SJCRH30 (cell line): ENCODE measurements around the gene PSMC3. TPM values are rescaled to one million over a fixed set of nuclear protein-coding genes. Genes with fewer than 3 reads are reported as not detected.

Source experiments
- DNase-seq, 2 experiments: peaks; one replicate each; pipeline ENCODE4 v3.0.0-alpha.2; 2015 to 2020
- H3K27ac ChIP-seq: fragments of 250-450 bp; sonication (Bioruptor Pico); 2 replicates; pipeline ENCODE4 v1.5.1; 2020; ENCODE audit warnings: mild to moderate bottlenecking, moderate library complexity
- H3K27me3 ChIP-seq: fragments of 250-450 bp; sonication (Bioruptor Pico); 2 replicates; pipeline ENCODE4 v1.5.1; 2020; ENCODE audit warnings: mild to moderate bottlenecking, moderate library complexity
- H3K36me3 ChIP-seq: fragments of 250-450 bp; sonication (Bioruptor Pico); 2 replicates; pipeline ENCODE4 v1.5.1; 2020; ENCODE audit warnings: mild to moderate bottlenecking, moderate library complexity
- H3K4me1 ChIP-seq: fragments of 250-450 bp; sonication (Bioruptor Pico); 2 replicates; pipeline ENCODE4 v1.5.1; 2020; ENCODE audit warnings: mild to moderate bottlenecking, moderate library complexity
- H3K4me3 ChIP-seq: fragments of 250-450 bp; sonication (Bioruptor Pico); 2 replicates; pipeline ENCODE4 v1.5.1; 2020; ENCODE audit warnings: mild to moderate bottlenecking, moderate library complexity
- H3K9me3 ChIP-seq: fragments of 250-450 bp; sonication (Bioruptor Pico); replicated peaks from 2 replicates; pipeline ENCODE4 v1.5.1; 2020; ENCODE audit warnings: mild to moderate bottlenecking, moderate library complexity
- total RNA-seq: library from RNA; depleted of rRNA; stranded (reverse); fragments of >200 nt; shearing (Covaris generic); gene quantifications from 2 replicates; pipeline ENCODE4 v1.2.3, GENCODE V29; 2014

Gene PSMC3
- total RNA-seq, 1 experiment from 2014 or later, result 258 TPM

DNA sequence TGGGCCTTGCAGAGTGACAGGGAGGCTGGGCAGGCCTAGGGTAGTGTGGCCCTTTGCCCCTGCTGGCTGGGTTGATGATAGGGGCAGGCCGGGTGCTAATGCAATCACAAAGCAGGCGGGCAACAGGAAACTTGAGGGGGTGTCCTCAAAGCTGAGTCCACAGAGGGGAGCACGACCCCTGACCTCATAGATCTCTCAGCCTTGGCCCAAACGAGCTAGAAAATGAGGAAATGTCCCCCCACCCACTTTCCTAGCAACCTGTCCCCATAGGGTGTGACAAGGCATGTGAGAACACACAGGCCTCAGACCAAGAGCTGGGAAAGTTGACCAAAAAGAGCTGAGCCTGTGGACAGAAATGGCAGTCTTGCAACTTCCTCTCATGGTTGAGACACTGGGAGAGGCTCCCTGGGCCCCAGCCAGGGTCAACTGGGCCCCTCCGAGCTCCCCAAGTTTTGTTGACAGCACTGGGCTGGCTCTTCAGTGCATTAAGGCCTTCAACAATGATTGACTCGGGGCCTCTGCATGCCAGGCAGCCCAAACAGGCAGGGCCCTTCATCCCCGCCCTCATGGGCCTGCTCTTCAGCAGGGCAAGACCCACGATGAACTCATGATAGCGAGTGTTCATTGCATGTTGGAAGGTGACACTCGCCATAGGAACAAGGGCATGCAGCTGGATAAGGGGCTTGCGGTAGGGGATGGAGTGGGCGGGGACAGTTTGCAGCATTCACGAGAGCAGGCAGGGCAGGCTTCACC, 38.1 kb downstream of the PSMC3 start:
- H3K27me3 ChIP-seq, result no peaks in the 10 kb centered on the region
- H3K4me3 ChIP-seq, result no peak overlapping the region
- no peaks in the 10 kb centered on the region for H3K36me3 ChIP-seq
- no peak overlapping the region for H3K27ac ChIP-seq
- DNase-seq, result no peak
- H3K9me3 ChIP-seq, result no peaks in the 10 kb centered on the region
- no peaks in the 10 kb centered on the region for H3K4me1 ChIP-seq

DNA sequence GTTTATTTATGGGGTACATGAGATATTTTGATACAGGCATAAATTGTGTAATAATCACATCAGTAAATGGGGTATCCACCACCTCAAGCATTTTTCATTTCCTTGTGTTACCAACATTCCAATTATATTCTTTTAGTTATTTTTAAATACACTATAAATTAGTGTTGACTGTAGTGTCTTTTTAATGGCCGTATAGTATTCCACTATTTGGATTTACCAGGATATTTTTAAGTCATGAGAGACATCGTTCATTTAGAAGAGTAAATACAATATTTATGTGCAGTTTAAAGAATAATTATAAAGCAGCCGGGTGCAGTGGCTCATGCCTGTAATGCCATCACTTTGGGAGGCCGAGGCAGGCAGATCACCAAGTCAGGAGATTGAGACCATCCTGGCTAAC, 41.7 kb downstream of the PSMC3 start:
- H3K27me3 ChIP-seq, result no peaks in the 10 kb centered on the region
- DNase-seq, result no peak
- H3K4me1 ChIP-seq, result no peaks in the 10 kb centered on the region
- H3K9me3 ChIP-seq, result no peaks in the 10 kb centered on the region
- no peak overlapping the region for H3K4me3 ChIP-seq
- no peak overlapping the region for H3K27ac ChIP-seq
- no peaks in the 10 kb centered on the region for H3K36me3 ChIP-seq

DNA sequence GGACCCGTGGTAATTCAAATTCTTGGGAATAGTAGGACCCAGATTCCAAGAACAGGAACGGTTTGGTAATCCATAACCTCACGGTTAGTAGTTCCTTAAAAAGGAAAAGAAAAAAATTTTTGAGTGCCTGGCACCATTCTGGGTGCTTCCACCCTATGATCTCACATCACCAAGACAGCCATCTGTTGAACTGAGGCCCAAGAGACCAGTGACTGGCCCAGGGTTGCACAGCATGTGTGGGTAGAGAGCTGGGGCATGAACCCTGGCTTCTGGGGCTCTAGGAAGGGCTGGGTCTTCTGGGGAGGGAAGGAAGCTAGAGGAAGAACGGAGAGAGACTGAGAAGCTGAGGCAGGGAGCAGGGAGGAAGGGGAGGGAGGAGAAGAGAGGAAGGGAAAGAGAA, 43.2 kb downstream of the PSMC3 start:
- H3K9me3 ChIP-seq, result no peaks in the 10 kb centered on the region
- no peaks in the 10 kb centered on the region; the same call in 1 of the 2 replicates for H3K27me3 ChIP-seq
- no peaks in the 10 kb centered on the region for H3K4me1 ChIP-seq

DNA sequence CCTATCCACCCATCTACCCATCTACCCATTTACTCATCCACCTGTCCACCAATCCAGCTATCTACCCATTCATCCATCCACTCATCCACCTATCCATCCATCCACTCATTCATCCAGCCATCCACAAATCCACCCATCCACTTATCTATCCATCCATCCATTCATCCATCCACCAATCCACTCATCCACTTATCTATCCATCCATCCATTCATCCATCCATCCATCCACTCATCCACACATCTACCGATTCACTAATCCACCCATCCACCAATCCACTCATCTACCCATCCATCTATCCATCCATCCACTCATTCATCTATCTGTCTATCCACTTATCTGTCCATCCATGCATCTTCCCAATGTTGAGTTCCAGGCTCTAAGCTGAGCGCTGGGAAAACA, 46.2 kb downstream of the PSMC3 start:
- Histone ChIP-seq H3K36me3 (no peaks in the 10 kb centered on the region), H3K4me1 (no peaks in the 10 kb centered on the region), H3K27me3 (peaks cover 6% of the 10 kb centered on the region; the same call in 1 of the 2 replicates), H3K9me3 (no peaks in the 10 kb centered on the region), H3K27ac (no peak overlapping the region), H3K4me3 (no peak overlapping the region)
- DNase-seq, result no peak

More for the DNA sequence above, 43.2 kb downstream of the PSMC3 start:
- Histone ChIP-seq H3K27ac (no peak overlapping the region), H3K36me3 (no peaks in the 10 kb centered on the region), H3K4me3 (no peak overlapping the region)
- no peak for DNase-seq

DNA sequence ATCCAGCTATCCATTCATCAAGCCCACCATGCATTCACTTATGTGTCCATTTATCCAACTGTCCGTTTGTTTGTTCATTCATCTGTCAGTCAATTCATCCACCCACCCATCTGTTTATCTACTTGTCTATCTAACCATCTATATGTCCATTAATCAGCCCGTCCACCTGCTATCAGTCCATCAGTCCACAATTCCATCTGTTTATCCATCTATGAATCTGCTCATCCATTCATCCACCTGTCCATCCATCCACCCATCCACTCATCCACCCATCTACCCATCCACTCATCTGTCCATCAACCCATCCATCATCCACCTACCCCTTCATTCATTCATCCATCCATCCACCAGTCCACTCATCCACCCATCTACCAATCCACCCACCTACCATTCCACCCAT, 46.9 kb downstream of the PSMC3 start:
- Histone ChIP-seq H3K36me3 (no peaks in the 10 kb centered on the region), H3K27me3 (peaks cover 6% of the 10 kb centered on the region; the same call in 1 of the 2 replicates), H3K4me1 (no peaks in the 10 kb centered on the region), H3K27ac (no peak overlapping the region), H3K4me3 (no peak overlapping the region), H3K9me3 (no peaks in the 10 kb centered on the region)
- no peak for DNase-seq

DNA sequence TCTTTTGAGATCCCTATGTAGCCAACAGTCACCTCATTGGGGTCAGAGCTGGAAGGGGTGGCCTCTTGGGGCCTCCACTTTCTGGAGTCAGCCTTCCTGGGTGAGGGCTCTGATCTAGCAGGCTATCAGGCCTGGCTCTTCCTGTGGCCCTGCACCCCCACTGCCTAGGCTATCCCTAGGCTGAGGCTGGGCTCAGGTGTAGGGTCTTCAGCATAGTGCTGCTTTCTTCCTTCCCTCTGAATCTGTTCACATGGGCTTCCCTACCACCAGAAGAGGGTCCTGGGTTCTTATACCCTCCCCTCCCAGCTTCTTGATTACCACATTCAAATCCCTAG, 47.4 kb downstream of the PSMC3 start:
- Histone ChIP-seq H3K4me1 (no peaks in the 10 kb centered on the region), H3K9me3 (no peaks in the 10 kb centered on the region), H3K4me3 (no peak overlapping the region), H3K27me3 (peaks cover 6% of the 10 kb centered on the region; the same call in 1 of the 2 replicates), H3K36me3 (no peaks in the 10 kb centered on the region), H3K27ac (no peak overlapping the region)
- DNase-seq, result no peak

DNA sequence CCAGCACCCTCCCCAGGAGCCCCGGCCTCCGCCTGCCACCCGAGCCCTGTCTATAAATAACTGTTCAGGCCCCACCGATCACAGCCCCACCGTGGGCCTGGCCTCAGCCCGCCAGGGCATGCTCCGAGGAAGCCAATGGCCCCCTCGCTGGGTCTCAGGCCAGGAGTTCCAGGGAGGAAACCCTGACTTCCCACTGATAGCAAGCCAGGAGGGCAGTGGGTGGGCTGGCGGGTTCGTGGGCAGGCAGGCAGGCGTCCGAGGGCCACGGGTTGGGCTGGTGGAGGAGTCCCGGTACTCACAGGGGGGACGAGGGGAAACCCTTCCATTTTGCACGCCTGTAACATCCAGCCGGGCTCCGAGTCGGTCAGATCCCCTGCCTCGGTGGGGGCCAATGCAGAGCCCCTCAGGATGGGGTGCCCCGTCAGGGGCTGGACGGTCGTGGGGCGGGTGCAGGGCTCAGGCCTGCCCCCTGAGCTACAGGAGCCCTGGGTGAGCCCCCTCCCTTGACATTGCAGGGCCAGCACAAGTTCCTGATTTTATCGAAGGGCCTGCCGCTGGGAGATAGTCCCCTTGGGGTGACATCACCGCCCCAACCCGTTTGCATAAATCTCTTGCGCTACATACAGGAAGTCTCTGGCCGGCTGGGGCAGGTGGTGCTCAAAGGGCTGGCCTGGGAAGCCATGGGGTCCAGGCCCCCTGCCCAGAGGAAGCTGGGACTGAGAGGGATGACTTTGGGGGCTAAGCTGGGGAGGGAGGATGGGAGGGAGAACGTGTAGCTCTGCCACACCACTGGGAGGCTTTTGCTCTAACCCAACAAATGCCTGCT, 48.0 kb downstream of the PSMC3 start, which contains the start of gene SPI1:
Gene SPI1, minus strand, starts transcription at position 538 of the 826 bp plus-strand sequence. Its CDS starts 194 bp downstream, at position 344.
- no peaks in the 10 kb centered on the region for H3K9me3 ChIP-seq
- no peaks in the 10 kb centered on the region for H3K4me1 ChIP-seq
- DNase-seq, result peak in 1 of 2 experiments; percentile 27
- H3K27ac ChIP-seq, result no peak within 1 kb of the TSS
- H3K27me3 ChIP-seq, result peaks cover 6% of the 10 kb centered on the region; the same call in 1 of the 2 replicates
- H3K36me3 ChIP-seq, result no peaks in the 10 kb centered on the region
- H3K4me3 ChIP-seq, result no peak within 1 kb of the TSS

DNA sequence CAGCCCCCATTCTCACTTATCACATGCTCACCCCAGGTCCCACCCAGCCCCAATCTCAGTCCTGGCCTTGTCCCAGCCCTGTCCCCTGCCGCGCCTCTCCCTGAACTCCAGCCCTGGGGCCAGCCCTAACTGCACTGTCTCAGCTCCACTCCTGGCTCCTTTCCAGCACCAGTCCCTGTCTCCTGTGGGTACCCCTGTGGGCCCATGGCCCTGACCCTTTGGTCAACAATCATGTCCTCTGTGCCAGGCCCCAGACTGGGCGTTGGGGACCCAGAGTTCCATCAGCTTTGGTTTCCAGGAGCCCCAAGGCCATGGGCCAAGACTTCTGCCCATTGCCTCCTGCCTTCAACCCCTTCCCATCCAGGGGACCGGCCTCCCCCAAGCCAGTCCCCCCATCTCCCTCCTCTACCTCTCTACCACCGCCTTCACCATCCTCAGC, 48.6 kb downstream of the PSMC3 start:
- no peak for DNase-seq
- H3K27me3 ChIP-seq, result peaks cover 6% of the 10 kb centered on the region; the same call in 1 of the 2 replicates
- H3K9me3 ChIP-seq, result no peaks in the 10 kb centered on the region
- no peaks in the 10 kb centered on the region for H3K4me1 ChIP-seq
- H3K27ac ChIP-seq, result no peak overlapping the region
- H3K4me3 ChIP-seq, result no peak overlapping the region
- no peaks in the 10 kb centered on the region for H3K36me3 ChIP-seq

DNA sequence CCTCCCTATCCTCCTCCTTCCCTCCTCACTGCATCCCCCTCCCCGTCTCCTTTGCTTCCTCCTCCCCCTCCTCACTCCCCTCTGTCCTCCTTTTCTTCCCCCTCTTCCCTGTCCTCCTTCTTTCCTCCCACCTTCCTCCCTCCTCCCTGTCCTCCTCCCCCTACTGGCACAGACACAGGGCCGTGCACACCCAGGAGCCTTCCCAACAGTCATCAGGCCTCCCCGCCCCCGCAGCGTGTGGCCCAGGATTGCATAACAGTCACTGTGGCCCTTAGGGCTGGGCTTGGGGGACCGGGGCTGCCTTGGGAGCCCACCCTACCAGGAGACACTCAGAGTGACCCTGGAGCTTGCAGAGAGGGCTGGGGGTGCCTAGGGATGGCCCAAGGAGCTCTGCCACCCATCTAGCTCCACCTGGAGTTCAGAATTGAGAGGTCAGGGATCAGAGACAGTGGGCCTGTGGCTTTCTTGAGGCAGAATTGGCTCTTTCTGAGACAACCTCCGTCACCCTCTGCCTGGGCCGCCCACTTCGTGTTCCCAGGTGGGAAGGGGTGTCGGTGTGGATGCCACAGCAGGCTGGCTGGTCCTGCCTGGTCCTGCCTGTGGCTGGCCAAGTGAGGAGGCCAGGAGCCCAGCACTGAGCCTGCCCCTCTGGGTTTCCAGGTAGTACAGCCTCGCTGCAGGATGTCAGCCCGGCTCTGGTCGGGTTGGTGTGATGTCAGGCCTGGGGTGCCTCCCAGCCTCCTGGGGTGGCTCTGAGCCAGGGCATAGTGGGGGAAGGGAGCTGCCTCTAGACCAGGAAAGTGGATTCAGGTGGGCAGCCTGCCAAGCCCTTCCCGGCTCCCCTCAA, 49.5 kb downstream of the PSMC3 start:
- Histone ChIP-seq H3K9me3 (no peaks in the 10 kb centered on the region), H3K36me3 (no peaks in the 10 kb centered on the region), H3K27ac (no peak overlapping the region), H3K4me1 (no peaks in the 10 kb centered on the region), H3K27me3 (peaks cover 6% of the 10 kb centered on the region; the same call in 1 of the 2 replicates), H3K4me3 (no peak overlapping the region)
- no peak for DNase-seq

DNA sequence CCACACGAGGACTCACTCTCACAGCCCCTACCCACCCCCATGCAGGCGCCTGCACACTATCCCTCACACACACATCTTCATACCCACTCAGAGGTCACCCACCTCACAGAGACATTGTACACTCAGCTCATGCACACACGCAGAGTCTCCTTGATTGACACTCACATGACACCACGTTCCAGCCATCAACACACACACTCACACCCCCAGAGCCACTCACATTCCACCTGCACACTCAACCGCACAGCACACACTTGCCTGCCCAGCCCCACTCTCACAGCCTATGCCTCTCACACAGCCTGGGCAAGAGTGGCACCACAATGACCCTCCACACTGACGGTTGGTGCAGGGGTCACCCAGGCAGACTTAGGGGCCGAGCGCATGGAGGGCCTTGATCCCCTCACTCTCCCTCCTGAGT, 50.1 kb downstream of the PSMC3 start:
- Histone ChIP-seq H3K4me1 (no peaks in the 10 kb centered on the region), H3K9me3 (no peaks in the 10 kb centered on the region), H3K27me3 (peaks cover 6% of the 10 kb centered on the region; the same call in 1 of the 2 replicates), H3K4me3 (no peak overlapping the region), H3K27ac (no peak overlapping the region), H3K36me3 (no peaks in the 10 kb centered on the region)
- no peak for DNase-seq

DNA sequence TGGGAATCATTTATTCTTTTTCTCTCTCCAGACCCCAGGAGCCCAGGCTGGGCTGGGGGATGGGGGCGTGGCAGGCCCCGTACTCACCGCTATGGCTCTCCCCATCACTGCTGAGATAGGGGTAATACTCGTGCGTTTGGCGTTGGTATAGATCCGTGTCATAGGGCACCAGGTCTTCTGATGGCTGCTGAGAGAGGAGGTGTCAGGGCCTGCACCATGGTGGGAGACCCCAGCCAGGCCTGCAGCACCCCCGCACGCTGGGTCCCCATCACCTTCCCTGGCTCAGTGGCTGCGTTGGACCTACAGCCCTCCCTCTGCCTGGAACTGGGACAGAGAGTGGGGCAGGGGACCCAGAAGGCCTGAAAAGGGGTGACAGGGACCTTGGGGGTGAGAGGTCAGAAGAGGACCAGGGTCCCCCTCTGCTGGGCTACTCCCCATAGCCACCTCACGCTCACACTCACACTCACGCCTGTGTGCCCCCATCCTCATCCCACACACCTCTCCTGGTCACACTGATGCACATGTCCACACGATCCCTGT, 50.6 kb downstream of the PSMC3 start:
- Histone ChIP-seq H3K4me1 (no peaks in the 10 kb centered on the region), H3K9me3 (no peaks in the 10 kb centered on the region), H3K27ac (no peak overlapping the region), H3K36me3 (no peaks in the 10 kb centered on the region), H3K4me3 (no peak overlapping the region), H3K27me3 (peaks cover 6% of the 10 kb centered on the region; the same call in 1 of the 2 replicates)
- DNase-seq, result no peak

DNA sequence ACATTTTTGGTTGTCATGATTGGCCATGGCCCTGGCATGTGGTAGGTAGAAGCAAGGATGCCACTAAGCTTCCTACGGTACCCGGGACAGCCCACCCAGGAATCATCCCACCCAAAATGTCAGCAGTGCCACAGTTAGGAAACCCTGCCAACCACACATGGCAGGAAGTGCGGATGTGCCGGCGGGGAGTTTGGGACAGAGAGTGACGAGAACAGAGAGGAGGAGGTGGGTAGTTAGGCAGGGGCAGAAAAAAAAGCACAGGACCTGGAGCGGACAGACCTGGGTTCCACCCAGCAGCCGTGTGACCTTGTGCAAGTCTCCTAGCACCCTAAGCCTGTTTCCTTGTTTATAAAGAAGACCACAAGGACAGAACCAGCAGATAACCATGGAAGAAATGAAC, 51.2 kb downstream of the PSMC3 start:
- H3K27me3 ChIP-seq, result peaks cover 6% of the 10 kb centered on the region; the same call in 1 of the 2 replicates
- no peak overlapping the region for H3K27ac ChIP-seq

DNA sequence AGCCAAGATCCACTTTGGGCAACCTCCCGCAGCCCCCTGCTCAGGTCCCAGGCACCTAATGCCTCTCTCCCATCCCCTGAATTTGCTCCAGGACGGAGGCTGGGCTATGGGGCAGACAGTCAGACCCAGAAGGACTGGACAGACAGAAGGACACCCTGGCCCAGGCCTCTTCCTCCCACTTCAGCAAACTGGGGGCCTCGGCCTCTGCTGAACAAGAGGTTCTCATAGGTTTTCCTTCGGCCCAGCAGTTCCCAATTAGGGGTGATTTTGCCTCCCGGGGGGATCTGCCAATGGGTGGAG, 51.6 kb downstream of the PSMC3 start:
- Histone ChIP-seq H3K36me3 (no peaks in the 10 kb centered on the region), H3K27me3 (peaks cover 6% of the 10 kb centered on the region; the same call in 1 of the 2 replicates), H3K27ac (no peak overlapping the region), H3K4me1 (no peaks in the 10 kb centered on the region), H3K4me3 (no peak overlapping the region), H3K9me3 (no peaks in the 10 kb centered on the region)
- no peak for DNase-seq

More for the DNA sequence above, 51.2 kb downstream of the PSMC3 start:
- Histone ChIP-seq H3K36me3 (no peaks in the 10 kb centered on the region), H3K4me3 (no peak overlapping the region), H3K4me1 (no peaks in the 10 kb centered on the region), H3K9me3 (no peaks in the 10 kb centered on the region)
- no peak for DNase-seq
